Fibroblast of the aortic adventitia (primary cell): ENCODE measurements around the gene MPPED2. TPM values are rescaled to one million over a fixed set of nuclear protein-coding genes. Genes with fewer than 3 reads are reported as not detected.

Experiments
- DNase-seq: peaks from one replicate; pipeline ENCODE4 v3.0.0-alpha.2; 2010; ENCODE audit warnings: low read depth
- H3K4me3 ChIP-seq: 2 replicates; pipeline ENCODE4 v1.5.1; 2011; ENCODE audit warnings: low read depth, mild to moderate bottlenecking, control low read depth, low read length, moderate library complexity
- CTCF ChIP-seq: IDR thresholded peaks from 2 replicates; pipeline ENCODE4 v1.5.1; 2011; ENCODE audit warnings: mild to moderate bottlenecking, low read length, control low read depth, inconsistent platforms; ENCODE audit not compliant: insufficient read depth
- total RNA-seq: library from RNA; depleted of rRNA; stranded (reverse); fragments of >200 nt; gene quantifications from 2 replicates; pipeline ENCODE4 v1.2.3, GENCODE V29; 2012; ENCODE audit warnings: low replicate concordance

Gene MPPED2
- total RNA-seq, 1 donor = 0.18 TPM

- no peak for TF ChIP-seq CTCF
- DNase-seq = no peak
- H3K4me3 ChIP-seq = no peak overlapping the region
These were observed 81.7 kb downstream of the MPPED2 start for GRCh38 chr11:30504468-30504867.

- H3K4me3 ChIP-seq = no peak overlapping the region
- DNase-seq = no peak
- TF ChIP-seq CTCF = no peak
These were observed 83.0 kb downstream of the MPPED2 start for GRCh38 chr11:30503156-30503555.

GRCh38 chr11:30502305-30502704 is 83.8 kb downstream of the MPPED2 start:
- TF ChIP-seq CTCF = no peak
- H3K4me3 ChIP-seq = no peak overlapping the region
- DNase-seq = no peak

GRCh38 chr11:30501744-30502143 is 84.4 kb downstream of the MPPED2 start:
- TF ChIP-seq CTCF = no peak
- H3K4me3 ChIP-seq = no peak overlapping the region
- no peak for DNase-seq

- no peak for TF ChIP-seq CTCF
- no peak overlapping the region for H3K4me3 ChIP-seq
- DNase-seq = no peak
These were observed 86.2 kb downstream of the MPPED2 start for GRCh38 chr11:30499940-30500339.

GRCh38 chr11:30497600-30497999 is 88.6 kb downstream of the MPPED2 start:
- no peak for TF ChIP-seq CTCF
- H3K4me3 ChIP-seq = no peak overlapping the region
- no peak for DNase-seq

- DNase-seq = no peak
- TF ChIP-seq CTCF = no peak
- no peak overlapping the region for H3K4me3 ChIP-seq
These were observed 89.2 kb downstream of the MPPED2 start for GRCh38 chr11:30496935-30497334.
